Activated B cell treated with CpG ODN at 0.5 μM for 24 hours (primary cell): ENCODE data around the gene ZNF618. TPM values are rescaled to one million over a fixed set of nuclear protein-coding genes. Genes with fewer than 3 reads are reported as not detected.

ENCODE experiments used
- ATAC-seq: fragments of 200-7000 bp; cut with Tn5 transposase; one replicate; pipeline ENCODE4 v1.10.0; 2021; ENCODE audit warnings: low read depth, mild to moderate bottlenecking, moderate library complexity
- CTCF ChIA-PET: fragments of 350-600 bp; sonication (Branson Sonifier 250); formaldehyde crosslinking; loops from one replicate; lab custom pipeline; 2021; ENCODE audit warnings: antibody characterized with exemption; lab: Charles Lee
- POLR2A ChIA-PET: fragments of 350-600 bp; sonication (Branson Sonifier 250); formaldehyde crosslinking; loops from one replicate; lab custom pipeline; 2021; ENCODE audit warnings: antibody characterized with exemption; lab: Charles Lee
- DNase-seq: peaks from one replicate; pipeline ENCODE4 v3.0.0; 2022
- H3K27ac Mint-ChIP-seq: one replicate; pipeline ENCODE4 v1.8.0; 2020; ENCODE audit warnings: mixed read lengths
- H3K27me3 Mint-ChIP-seq: one replicate; pipeline ENCODE4 v1.8.0; 2021; ENCODE audit warnings: mixed read lengths
- H3K36me3 Mint-ChIP-seq: one replicate; pipeline ENCODE4 v1.8.0; 2021; ENCODE audit warnings: low read depth, mixed read lengths
- H3K4me1 Mint-ChIP-seq: one replicate; pipeline ENCODE4 v1.8.0; 2021; ENCODE audit warnings: mixed read lengths
- H3K4me3 Mint-ChIP-seq: one replicate; pipeline ENCODE4 v1.8.0; 2020; ENCODE audit warnings: mild to moderate bottlenecking, mixed read lengths
- H3K9me3 Mint-ChIP-seq: one replicate; pipeline ENCODE4 v1.8.0; 2020; ENCODE audit warnings: mixed read lengths
- CTCF ChIP-seq: fragments of 200-600 bp; IDR thresholded peaks from one replicate; pipeline ENCODE4 v1.8.0; 2022; ENCODE audit warnings: antibody characterized with exemption, mild to moderate bottlenecking
- intact Hi-C: fragments of 100-400 bp; cut with micrococcal nuclease; formaldehyde crosslinking; loops from one replicate; pipeline ENCODE4 v1.15.1; 2024
- total RNA-seq: library from RNA; stranded (reverse); gene quantifications from 2 replicates; pipeline ENCODE4 v1.2.3, GENCODE V29; 2022

Gene ZNF618
- total RNA-seq, 1 donor from 2014 or later, result 0.67 TPM

GRCh38 chr9:113992276-113992951 is 116.3 kb downstream of the ZNF618 start:
- Mint-ChIP-seq H3K9me3 (no peaks in the 10 kb centered on the region), H3K4me1 (peaks cover 27% of the 10 kb centered on the region), H3K27me3 (no peaks in the 10 kb centered on the region), H3K36me3 (peaks cover 3% of the 10 kb centered on the region), H3K4me3 (peak overlapping the region; percentile 13), H3K27ac (no peak overlapping the region)
- no peak for ATAC-seq
- intact Hi-C loops, result no loop called here
- POLR2A ChIA-PET, result no interaction called here
- TF ChIP-seq CTCF, result no peak
- no peak for DNase-seq
- CTCF ChIA-PET, result no interaction called here

GRCh38 chr9:113992994-113993393 is 116.9 kb downstream of the ZNF618 start:
- H3K9me3 Mint-ChIP-seq, result no peaks in the 10 kb centered on the region
- POLR2A ChIA-PET, result no interaction called here
- DNase-seq (no peak), ATAC-seq (no peak)
- no peak overlapping the region for H3K27ac Mint-ChIP-seq
- CTCF ChIA-PET, result no interaction called here
- no peaks in the 10 kb centered on the region for H3K27me3 Mint-ChIP-seq
- H3K36me3 Mint-ChIP-seq, result peaks cover 3% of the 10 kb centered on the region
- no peak for TF ChIP-seq CTCF
- peak overlapping the region; percentile 13 for H3K4me3 Mint-ChIP-seq
- peaks cover 27% of the 10 kb centered on the region for H3K4me1 Mint-ChIP-seq
- intact Hi-C loops, result no loop called here

GRCh38 chr9:113993838-113994540 is 117.9 kb downstream of the ZNF618 start:
- no peaks in the 10 kb centered on the region for H3K9me3 Mint-ChIP-seq
- no peak for TF ChIP-seq CTCF
- ATAC-seq, result peak; percentile 45
- no peak overlapping the region for H3K27ac Mint-ChIP-seq
- no peak for DNase-seq
- ChIA-PET CTCF (no interaction called here), POLR2A (no interaction called here)
- intact Hi-C loops, result no loop called here
- no peak overlapping the region for H3K4me3 Mint-ChIP-seq
- peaks cover 27% of the 10 kb centered on the region for H3K4me1 Mint-ChIP-seq
- H3K27me3 Mint-ChIP-seq, result no peaks in the 10 kb centered on the region
- no peaks in the 10 kb centered on the region for H3K36me3 Mint-ChIP-seq

GRCh38 chr9:113995401-113995800 is 119.3 kb downstream of the ZNF618 start:
- Mint-ChIP-seq H3K4me3 (no peak overlapping the region), H3K27ac (no peak overlapping the region), H3K4me1 (peaks cover 27% of the 10 kb centered on the region), H3K27me3 (no peaks in the 10 kb centered on the region), H3K36me3 (no peaks in the 10 kb centered on the region), H3K9me3 (no peaks in the 10 kb centered on the region)
- CTCF ChIA-PET, result no interaction called here
- TF ChIP-seq CTCF, result no peak
- intact Hi-C loops, result no loop called here
- POLR2A ChIA-PET, result no interaction called here
- DNase-seq (no peak), ATAC-seq (no peak)

- no peaks in the 10 kb centered on the region for H3K9me3 Mint-ChIP-seq
- H3K4me3 Mint-ChIP-seq, result no peak overlapping the region
- TF ChIP-seq CTCF, result no peak
- H3K4me1 Mint-ChIP-seq, result peaks cover 27% of the 10 kb centered on the region
- no peaks in the 10 kb centered on the region for H3K27me3 Mint-ChIP-seq
- ChIA-PET CTCF (no interaction called here), POLR2A (interaction anchor here (0.6 kb wide), 1 partner anchor 148 kb away, joined by 6 read pairs; no protein-coding TSS in a partner anchor)
- intact Hi-C loops, result no loop called here
- no peak overlapping the region for H3K27ac Mint-ChIP-seq
- H3K36me3 Mint-ChIP-seq, result no peaks in the 10 kb centered on the region
- no peak for ATAC-seq
- peak; percentile 5 for DNase-seq
Measured at GRCh38 chr9:113995963-113996362, 119.9 kb downstream of the ZNF618 start.
